ENCODE results near the gene UNC5C.

UNC5C gene

GRCh38 chr4:95546866-95547714, 1.7 kb downstream of the UNC5C start:
- DNase-seq (ENCODE audit: low read depth, low spot score): no peak

DNA sequence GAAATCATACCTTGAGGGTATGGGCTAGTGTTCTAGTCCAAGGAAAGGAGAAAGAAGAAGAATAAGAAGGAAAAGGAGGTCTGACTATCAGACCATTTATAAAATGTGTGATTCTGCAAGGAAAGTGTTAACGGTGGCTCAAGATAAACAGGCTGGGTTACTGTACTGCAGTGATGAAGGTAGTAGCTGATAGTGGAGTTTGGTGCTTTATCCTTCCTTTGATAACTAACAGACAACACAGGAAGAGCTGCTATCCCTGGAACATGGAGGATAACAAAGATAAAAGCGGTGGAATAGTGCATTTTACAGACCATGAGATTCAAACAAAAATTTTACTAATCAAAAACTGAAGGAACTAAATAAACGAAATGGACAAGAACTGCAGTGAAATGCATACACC, 2.6 kb downstream of the UNC5C start:
- DNase-seq (ENCODE audit: low read depth, low spot score): no peak

DNA sequence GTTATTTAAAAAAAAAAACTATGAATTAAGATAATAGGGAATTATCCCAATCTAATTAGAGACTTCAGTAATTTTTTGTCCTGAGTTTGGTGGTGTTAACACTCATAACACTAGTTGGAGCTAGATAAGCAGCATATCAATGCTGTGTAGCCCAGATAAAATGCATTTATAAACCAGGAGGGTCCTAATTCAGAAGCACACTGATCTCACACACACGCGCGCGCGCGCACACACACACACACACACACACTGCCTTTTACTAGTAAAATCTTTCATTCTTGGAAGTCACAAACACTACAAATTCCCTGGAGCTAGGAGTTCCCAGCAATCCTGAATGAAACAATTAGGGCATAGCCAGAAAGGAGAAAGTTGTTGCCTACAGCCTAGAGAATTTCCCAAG, 3.2 kb downstream of the UNC5C start:
- no peak for DNase-seq (ENCODE audit: low read depth, low spot score)

GRCh38 chr4:95544113-95545103, 4.4 kb downstream of the UNC5C start:
- no peak for DNase-seq (ENCODE audit: low read depth, low spot score)

DNA sequence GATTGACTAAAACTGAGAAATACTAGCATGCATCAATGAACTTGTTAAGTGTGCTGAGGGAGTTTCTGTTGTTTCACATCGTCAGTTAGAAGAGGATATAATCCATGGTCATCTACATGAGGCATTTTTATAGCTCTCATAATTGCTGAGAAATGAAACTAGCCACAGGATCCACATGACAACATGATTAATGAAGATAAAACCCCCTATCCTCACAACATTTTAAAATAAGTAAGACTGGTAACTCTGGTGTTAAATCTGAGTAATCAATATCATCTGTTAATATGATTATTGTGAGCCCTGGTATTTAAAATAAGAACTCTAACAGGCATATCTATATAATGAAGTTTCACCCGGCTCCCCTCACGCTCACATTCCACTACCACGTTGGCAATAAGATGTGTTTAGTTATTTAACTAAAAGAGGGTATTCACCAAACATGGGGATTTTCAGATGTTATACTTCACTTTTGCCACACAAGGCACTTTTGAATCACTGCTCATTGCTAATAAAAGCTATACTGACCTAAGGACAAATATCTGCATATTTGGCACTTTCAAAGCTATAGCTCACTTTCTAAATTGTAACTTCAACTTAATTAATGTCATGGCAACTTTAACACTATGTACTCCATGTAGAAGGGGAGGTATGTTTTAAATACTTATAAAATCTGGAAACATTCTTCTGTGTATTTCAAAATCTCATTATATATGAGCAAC, 6.7 kb downstream of the UNC5C start:
- DNase-seq (ENCODE audit: low read depth, low spot score): no peak

- DNase-seq (ENCODE audit: low read depth, low spot score): no peak
Measured at GRCh38 chr4:95541094-95541493, 7.7 kb downstream of the UNC5C start.

DNA sequence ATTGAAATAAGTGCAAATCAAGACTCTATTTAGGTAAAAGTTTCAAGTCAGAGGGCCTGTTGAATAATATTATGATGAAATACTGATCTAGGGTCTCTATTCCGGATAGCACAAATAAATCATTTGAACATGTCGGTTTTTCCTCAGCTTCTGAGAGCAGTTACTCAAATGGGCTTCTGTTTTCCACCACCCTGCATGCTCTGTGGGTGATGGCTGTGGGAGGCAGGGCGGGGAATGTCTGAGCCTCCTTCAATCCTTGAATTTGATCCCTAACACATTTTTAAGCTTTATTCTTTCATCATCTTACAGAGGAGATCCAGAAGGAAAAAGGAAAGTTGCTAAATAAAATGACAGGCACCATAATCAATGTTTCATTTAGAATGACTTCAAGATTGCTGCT, 8.5 kb downstream of the UNC5C start:
- DNase-seq (ENCODE audit: low read depth, low spot score): no peak

DNA sequence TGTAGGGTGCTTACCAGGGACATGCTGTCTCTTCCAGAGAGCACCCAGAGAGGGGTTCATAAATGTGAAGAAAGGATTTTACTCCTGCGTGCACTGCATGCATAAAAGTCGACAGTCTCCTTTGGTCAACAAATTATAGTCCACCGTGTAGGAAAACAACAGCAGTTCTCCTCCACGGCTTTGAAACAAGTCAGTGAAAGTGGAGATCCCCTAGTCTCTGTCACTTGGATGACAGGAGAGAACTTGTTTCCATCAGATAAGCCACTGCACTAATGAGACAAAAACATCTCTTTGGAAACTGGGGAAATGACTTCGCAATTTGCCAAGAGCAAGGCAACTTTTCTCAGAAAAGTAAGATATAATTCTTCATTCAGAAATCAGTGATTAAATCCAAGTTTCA, 9.7 kb downstream of the UNC5C start:
- no peak for DNase-seq (ENCODE audit: low read depth, low spot score)

DNA sequence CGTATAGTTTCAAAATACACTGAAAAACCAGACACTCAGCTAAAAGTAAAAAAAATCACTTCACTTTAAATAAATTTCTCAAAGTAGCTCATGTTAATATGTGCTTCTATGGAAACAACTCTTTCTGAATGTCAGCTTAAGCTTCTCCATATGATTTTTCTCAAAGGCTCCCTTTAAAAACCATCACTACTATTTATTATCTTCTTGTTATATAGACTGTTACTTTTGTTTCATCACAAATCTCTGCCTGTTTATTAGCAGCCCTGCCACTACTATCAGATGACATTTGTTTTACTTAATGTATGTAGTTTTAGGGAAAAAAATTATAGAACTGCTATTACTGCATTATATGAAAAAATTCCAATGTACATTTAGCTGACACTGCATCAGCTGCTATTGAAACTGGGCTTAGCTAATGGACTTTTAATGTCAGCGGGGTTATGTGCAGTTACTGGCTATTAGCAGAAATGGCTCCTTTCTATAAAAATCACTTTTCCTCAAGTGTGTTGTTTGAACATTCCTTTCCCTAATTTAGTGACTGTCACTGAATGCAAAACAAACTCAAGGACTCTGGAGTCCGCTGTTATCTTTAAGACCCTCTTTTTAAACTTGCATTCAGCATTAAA, 10.8 kb downstream of the UNC5C start:
- no peak for DNase-seq (ENCODE audit: low read depth, low spot score)

DNA sequence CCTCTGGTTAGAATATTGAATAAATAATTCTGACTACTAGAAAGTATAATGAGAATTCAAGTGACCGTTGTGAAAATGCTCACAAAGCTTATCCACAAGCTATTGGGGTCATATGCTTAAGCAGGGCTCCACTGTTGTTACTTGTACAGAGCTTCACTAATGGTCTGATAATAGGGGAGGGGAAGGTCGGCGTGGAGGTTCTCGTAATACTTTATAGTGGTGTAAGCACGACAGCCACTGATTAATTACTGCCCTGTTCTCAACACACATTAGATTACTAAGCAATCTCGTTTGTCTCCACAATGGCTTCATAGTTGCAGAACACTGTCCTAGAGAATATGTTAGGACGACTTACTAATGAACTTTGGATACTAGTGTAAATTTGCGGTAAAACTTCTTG, 11.6 kb downstream of the UNC5C start:
- no peak for DNase-seq (ENCODE audit: low read depth, low spot score)

DNA sequence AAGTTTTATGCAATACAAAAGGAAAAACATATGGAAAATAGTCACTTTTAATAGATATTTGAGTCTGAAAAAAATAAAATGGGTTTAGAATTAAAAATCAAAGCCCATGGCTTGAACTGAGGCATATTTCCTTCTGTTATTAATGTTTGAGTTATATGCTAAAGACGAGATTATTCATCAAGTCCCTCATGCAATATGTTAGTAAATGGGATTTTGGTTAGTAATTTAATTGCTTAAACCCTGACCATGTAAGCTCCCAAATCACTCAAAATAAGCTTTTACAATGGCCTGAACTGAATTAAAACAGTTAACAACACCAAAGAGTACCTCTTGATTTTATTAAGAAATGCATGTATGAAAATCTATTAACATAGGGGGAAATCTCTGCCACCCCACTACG, 12.1 kb downstream of the UNC5C start:
- no peak for DNase-seq (ENCODE audit: low read depth, low spot score)

DNA sequence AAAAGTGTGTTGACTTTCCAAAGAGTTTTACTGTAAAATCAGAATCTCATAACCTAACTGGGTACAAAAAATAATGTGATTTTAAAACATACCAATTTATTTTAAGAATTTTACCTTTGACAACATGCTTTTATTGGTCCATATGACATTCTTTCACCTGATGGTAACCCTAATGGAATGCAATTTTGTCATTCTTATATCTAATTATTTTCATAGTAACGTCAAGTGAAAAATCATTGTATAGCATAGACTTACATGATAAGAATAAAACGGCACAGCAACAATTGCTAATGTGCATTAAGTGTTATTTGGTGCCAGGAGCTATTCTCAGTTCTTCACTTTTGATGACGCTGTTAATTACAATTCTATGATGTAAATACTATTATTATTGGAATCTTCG, 13.6 kb downstream of the UNC5C start:
- no peak for DNase-seq (ENCODE audit: low read depth, low spot score)

- DNase-seq (ENCODE audit: low read depth, low spot score): no peak
Measured at GRCh38 chr4:95534032-95534431, 14.7 kb downstream of the UNC5C start.

DNA sequence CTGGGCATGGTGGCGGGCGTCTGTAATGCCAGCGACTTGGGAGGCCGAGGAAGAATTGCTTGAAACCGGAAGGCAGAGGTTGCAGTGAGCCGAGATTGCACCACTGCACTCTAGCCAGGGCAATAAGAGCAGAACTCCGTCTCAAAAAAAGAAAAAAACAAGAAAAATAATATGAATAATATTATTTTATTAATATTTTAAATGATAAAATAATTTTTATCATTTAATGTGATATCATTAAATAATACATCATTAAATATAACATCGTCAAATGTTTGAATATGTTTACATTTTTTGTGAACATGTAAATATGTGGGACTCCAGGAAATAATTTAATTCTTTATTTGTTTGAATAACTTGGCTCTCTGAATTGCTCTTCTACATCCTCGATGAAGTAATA, 15.5 kb downstream of the UNC5C start:
- DNase-seq (ENCODE audit: low read depth, low spot score): no peak

GRCh38 chr4:95532305-95532704, 16.5 kb downstream of the UNC5C start:
- no peak for DNase-seq (ENCODE audit: low read depth, low spot score)

DNA sequence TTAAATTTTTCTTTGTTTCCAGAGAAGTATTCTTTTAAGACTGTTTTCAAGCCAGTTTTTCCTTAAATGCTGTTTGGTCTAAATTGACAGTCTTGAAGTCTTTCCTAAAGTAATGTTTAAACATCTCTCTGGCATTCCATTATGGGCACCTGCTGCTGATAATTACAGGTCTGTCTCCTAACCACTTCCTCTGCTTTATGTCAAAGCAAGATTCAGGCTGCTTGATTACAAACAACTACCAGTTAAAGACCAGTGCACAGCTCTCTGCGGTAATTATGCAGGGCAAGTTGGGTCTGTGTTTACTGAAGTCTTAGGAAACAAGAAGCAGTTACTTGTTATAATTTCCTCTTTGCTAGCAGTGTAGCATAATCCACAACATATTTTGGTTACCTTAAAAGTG, 17.6 kb downstream of the UNC5C start:
- no peak for DNase-seq (ENCODE audit: low read depth, low spot score)

- DNase-seq (ENCODE audit: low read depth, low spot score): no peak
Measured at GRCh38 chr4:95529946-95530345, 18.8 kb downstream of the UNC5C start.

GRCh38 chr4:95528388-95528948, 20.3 kb downstream of the UNC5C start:
- no peak for DNase-seq (ENCODE audit: low read depth, low spot score)

GRCh38 chr4:95526075-95526474, 22.7 kb downstream of the UNC5C start:
- DNase-seq (ENCODE audit: low read depth, low spot score): no peak

DNA sequence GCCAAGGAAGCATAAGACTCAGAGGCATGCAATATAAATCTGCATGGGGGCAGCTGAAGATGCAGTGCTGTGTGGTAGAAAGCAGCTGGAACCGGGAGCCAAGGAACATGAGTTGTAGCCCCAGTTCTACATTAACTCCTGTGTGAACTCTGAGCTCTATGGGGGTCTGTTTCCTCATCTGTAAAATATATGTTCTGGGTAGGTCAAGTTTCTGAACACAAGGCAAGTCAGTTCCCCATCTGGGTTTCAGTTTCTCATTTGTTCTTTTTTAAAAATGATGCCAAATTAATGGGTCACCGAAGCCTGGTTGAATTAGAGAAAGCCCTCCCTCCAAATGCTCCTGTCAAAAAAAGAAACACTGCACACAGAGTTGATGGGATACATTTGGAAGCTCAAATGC, 24.0 kb downstream of the UNC5C start:
- DNase-seq (ENCODE audit: low read depth, low spot score): no peak

DNA sequence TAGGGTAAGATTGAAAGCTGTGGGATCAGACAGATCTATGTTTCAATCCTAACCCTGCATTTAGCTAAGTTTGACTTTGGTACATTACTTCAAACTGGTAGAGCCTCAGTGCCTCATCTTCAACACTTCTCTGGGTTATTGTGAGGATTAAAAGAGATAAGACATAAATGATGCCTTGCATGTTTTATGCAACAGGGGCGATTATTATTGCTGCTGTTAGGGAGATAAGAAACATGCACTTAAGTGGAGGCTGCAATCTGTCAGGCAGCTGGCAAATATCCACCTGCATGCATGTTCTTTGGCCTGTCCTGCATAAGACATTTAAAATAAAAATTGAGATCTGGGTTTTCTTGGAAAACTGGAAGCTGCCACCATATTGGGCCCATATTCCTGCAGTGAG, 24.6 kb downstream of the UNC5C start:
- DNase-seq (ENCODE audit: low read depth, low spot score): no peak

All from activated naive CD8-positive, alpha-beta T cell treated with anti-CD3 and anti-CD28 coated beads, Interleukin-2, amount 50 U/mL, for 16 hours (primary cell).